ENCODE data around the gene FAM227B.
"Not testable (repeated sequence)": the region's sequence is repeated elsewhere in the genome, so short reads cannot be mapped to it uniquely, and the experiment has no call there.

FAM227B gene

DNA sequence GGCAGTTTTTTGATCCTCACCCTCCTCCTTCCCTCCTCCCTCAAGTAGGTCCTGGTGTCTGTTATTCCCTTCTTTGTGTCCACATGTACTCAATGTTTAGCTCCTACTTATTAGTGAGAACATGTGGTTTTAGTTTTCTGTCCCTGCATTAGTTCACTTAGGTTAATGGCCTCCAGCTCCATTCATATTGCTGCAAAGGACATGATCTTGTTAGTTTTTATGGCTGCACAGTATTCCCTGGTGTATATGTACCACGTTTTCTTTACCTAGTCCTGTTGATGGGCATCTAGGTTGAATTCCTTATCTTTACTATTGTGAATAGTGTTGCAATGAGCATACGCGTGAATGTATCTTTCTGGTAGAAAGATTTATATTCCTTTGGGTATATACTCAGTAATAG, 259.2 kb downstream of the FAM227B start:
- no peak for DNase-seq

GRCh38 chr15:49354439-49354838, 266.2 kb downstream of the FAM227B start:
- DNase-seq, result not testable (repeated sequence)

GRCh38 chr15:49343546-49343945, 277.1 kb downstream of the FAM227B start:
- no peak for DNase-seq

- no peak for DNase-seq
Observed at GRCh38 chr15:49339656-49340055, 281.0 kb downstream of the FAM227B start.

- no peak for DNase-seq
Observed at GRCh38 chr15:49331951-49332350, 288.7 kb downstream of the FAM227B start.

GRCh38 chr15:49331442-49331841, 289.2 kb downstream of the FAM227B start:
- no peak for DNase-seq

DNA sequence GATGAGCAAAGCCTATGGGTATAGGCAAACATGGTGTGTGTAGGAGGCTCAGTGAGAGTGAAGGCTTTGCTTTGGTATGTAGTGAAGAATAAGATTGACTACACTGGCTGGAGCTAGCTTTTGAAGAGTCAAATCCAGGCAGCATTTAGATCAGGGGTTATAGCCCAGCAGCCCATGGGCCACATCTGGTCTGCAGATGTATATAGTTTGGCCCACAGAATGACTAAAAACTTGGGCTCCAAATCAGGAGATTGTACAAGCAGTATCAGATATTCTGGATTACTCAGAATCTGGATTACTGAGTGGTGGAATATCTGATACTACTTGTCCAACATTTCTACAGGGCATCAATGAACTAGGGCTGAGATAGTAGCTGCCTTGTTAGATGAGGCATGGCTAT, 290.5 kb downstream of the FAM227B start:
- no peak for DNase-seq

DNA sequence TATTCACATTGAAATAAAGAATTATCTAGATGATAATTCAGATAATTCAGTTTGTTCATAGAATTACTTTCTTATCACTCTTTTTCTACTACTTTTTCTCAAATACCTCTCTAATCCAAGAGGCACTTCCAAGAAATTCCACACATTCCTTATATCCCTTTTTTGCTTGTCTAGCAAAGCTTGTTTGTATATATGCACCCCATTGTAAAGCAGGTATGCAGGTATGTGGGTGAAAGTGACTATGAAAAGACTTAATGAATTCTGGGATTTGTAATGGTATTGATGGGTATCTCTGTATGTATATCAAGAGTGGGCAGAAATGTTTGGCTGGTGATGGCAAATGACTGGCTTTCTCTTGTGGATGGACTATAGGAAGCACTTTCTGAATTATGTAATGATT, 291.7 kb downstream of the FAM227B start:
- DNase-seq, result no peak

DNA sequence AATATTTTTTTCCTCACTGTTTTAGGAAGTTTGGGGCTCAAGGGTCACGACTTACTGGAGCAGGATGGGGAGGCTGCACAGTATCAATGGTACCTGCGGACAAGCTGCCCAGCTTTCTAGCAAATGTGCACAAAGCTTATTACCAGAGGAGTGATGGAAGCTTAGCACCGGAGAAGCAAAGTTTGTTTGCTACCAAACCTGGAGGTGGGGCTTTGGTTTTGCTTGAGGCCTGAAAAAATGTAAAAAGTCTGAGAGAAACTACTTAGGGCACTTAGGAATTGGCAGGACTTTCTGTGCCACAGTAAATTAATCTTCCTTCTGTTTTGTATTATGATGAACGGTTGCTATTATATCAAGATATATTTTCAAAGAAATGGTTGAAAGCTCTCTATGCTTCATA, 292.7 kb downstream of the FAM227B start:
- DNase-seq, result no peak

DNA sequence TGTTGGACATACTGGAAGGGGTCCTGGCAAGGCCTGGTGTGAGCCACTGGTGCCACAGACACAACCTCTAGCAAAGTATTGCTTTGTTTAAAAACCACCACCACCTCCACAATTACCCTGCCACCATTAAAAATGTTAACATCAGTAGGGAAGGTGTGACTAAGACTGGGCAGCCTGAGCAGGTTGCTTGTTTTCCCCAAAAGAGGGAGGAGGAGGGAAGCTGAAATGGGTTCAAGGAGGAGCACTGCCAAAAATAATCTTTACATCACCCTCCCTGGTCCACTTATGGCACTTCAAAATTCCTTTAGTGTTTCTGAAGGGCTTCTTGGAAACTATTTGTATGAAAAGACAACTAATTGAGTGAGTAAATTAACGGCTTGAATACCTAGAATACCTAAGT, 297.4 kb downstream of the FAM227B start:
- DNase-seq, result no peak

GRCh38 chr15:49320351-49320750, 300.3 kb downstream of the FAM227B start:
- no peak for DNase-seq

GRCh38 chr15:49315391-49315823, 305.2 kb downstream of the FAM227B start:
- no peak for DNase-seq

GRCh38 chr15:49314716-49315115, 305.9 kb downstream of the FAM227B start:
- no peak for DNase-seq

GRCh38 chr15:49313650-49314049, 307.0 kb downstream of the FAM227B start:
- DNase-seq, result no peak

DNA sequence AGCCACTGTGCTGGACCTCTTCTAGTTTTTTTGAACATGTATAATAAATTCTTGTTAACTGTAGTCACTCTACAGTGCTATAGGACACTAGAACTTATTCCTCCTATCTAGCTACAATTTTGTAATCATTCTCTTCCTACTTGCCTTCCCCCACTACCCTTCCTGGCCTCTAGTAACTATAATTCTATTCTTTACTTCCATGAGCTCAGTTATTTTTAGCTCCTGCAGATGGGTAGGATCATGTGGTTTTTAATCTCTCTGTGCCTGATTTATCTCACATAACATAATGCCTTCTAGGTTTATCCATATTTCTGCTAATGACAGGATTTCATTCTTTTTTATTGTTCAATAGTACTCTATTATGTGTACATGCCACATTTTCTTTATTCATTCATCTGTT, 310.7 kb downstream of the FAM227B start:
- DNase-seq, result no peak

DNA sequence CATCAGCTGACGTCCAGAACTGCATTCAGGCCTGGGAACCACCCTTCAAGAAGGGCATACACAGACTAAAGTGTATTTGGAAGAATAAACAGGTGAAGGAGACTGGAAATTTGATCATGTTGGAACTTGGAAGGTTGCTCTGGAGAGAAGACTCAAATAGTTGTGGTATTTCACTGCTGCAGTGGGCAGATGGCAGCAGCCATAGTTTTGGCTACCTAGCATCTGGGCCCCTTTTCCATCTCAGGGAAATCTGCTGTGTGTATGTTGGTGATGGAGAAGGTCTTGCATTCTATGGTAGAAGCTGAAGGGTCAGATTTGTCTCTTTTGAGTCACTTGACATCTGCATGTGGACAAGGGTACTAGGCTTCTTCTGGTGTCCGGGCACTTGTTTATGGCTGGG, 311.9 kb downstream of the FAM227B start:
- DNase-seq, result no peak

DNA sequence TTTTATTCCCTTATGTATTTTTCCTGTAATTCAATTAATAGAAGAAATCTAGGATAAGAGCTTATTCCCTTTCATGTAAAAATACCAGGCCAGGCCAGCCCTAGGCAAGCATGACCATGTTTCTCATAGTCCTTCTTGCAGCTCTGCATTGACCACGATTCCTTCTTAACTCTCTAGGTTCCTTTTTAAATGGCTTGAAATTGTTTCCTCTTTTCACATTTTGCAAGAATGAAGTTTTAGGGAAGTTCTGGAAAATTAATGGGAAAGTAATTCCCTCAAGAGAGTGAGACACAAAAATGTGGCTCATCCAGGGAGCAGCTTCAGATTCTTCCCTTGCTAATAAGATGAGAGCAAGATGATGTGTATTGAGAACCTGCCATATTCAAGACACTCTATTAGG, 314.1 kb downstream of the FAM227B start:
- no peak for DNase-seq

DNA sequence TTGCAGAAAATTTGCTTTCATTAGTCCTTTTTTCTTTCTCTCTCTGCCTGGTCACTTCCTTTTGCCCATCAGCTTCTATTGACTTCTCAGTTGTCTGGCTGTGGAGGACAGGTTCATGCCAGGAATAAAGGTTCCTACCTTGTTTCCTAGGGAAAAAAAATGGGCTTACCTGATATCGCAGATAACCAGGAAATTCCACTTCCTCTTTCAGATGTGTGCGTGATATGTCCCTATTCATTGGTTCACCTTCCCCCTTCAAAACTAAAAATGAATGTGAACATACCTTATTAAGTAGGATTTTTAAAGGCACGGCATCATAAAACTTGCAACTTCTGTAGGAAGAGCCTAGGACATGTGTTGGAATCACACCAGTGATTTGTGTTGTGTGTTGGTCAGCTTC, 317.6 kb downstream of the FAM227B start:
- no peak for DNase-seq

DNA sequence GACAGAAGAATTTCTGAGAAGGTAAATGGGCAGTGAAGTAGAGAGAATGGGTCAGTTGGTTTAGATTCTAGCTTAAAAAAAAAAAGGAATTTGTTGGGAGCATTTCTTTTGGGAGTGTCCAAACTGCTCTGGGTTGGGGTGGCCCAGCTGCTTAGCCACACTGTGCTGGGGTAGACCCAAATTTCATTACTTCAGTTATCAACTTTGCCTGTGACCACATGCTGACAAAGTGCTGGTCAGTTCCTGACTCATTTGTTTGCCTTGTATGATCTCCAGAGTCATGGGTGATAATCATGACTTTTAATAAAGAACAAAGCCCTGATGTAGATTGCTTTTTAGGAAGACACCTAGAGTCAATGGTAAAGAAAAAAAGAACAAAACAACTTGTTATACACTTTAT, 319.1 kb downstream of the FAM227B start:
- DNase-seq, result no peak

DNA sequence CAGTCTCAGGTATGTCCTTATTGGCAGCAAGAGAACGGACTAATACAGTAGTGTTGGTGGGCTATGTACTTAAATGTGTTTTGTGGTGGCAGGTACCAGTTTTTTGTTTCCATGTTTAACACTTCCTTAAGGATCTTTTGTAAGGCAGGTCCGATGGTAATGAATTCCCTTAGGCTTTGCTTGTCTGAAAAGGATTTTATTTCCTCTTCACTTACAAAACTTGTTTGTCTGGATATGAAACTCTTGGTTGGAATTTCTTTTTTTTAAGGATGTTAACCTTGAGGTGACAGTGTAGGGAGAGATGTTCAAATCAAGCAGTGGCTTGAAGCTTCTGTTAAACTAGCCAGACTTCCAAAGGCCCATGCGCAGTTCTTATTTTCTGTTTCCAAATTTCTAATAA, 319.8 kb downstream of the FAM227B start:
- no peak for DNase-seq

DNA sequence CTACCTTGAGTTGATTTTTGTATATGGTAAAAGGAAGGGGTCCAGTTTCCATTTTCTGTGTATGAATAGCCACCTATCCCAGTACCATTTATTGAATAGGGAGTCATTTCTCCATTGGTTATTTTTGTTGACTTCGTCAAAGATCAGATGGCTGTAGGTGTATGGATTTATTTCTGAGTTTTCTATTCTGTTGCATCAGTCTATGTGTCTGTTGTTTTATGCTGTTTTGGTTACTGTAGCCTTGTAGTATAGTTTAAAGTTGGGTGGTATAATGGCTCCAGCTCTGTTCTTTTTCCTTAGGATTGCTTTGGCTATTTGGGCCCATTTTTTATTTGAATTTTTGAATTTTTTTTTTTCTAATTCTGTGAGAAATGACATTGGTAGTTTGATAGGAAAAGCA, 323.0 kb downstream of the FAM227B start:
- DNase-seq, result no peak

- no peak for DNase-seq
Observed at GRCh38 chr15:49296258-49296657, 324.4 kb downstream of the FAM227B start.

DNA sequence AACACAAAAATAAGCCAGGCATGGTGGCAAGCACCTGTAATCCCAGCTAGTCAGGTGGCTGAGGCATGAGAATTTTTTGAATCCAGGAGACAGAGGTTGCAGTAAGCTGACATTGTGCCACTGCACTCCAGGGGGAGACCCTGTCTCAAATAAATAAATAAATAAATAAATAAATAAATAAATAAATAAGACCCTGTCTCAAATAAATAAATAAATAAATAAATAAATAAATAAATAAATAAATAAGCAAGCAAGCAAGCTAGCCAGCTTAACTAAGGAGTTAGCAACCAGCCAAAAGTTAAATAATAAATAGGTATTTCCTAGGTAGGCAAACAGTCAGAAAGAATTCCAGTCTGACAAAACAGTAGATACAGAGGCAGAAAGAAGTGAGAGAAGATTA, 326.7 kb downstream of the FAM227B start:
- no peak for DNase-seq

DNA sequence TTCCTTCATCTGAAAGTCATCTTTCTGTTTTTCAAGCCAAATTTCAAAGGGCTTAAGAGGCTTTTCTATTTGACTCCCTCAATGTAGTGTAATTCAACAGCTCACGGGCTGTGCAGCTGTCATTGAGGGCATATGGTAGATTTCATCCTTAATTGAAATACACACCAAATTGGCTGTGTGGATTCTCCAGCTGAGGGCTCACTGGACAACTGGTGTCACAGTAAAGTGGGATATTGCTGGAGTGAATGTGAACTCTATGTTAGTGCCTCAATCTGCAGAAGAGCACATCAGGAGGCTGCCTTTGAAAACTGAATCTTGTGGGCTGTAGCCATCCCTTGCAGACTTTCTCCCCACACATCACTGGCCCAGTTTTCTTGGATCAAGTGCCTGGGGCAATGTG, 330.4 kb downstream of the FAM227B start:
- no peak for DNase-seq

- no peak for DNase-seq
Observed at GRCh38 chr15:49288391-49288790, 332.2 kb downstream of the FAM227B start.

- no peak for DNase-seq
Observed at GRCh38 chr15:49287481-49287880, 333.1 kb downstream of the FAM227B start.

Measured in activated T-cell treated with anti-CD3 and anti-CD28 coated beads, Interleukin-2, amount 50 U/mL, for 1 hour (primary cell).